GM19240 (cell line): Measurements from ENCODE around the gene RNFT1.
A peak's percentile ranks its signal among the peaks of the same experiment; 100 is the strongest.
"Not testable (repeated sequence)": the region's sequence is repeated elsewhere in the genome, so short reads cannot be mapped to it uniquely, and the experiment has no call there.

Source experiments
- DNase-seq: peaks from one replicate; pipeline ENCODE4 v3.0.0; 2011; ENCODE audit warnings: low spot score; ENCODE audit not compliant: insufficient read length

The RNFT1 gene

GRCh38 chr17:59964482-59965328 lies at the start of gene RNFT1:
Gene RNFT1, minus strand, starts transcription at chr17:59964740. Its CDS starts 77 bp downstream, at chr17:59964663.
- peak; percentile 74 for DNase-seq

- DNase-seq: not testable (repeated sequence)
These were observed 44.8 kb upstream of the RNFT1 start for GRCh38 chr17:60009326-60009725.

- not testable (repeated sequence) for DNase-seq
These were observed 43.8 kb upstream of the RNFT1 start for GRCh38 chr17:60008377-60008776.

- no peak for DNase-seq
These were observed 41.6 kb upstream of the RNFT1 start for GRCh38 chr17:60006160-60006559.

- not testable (repeated sequence) for DNase-seq
These were observed 40.0 kb upstream of the RNFT1 start for GRCh38 chr17:60004561-60004960.

- not testable (repeated sequence) for DNase-seq
These were observed 37.9 kb upstream of the RNFT1 start for GRCh38 chr17:60002405-60002804.

GRCh38 chr17:59996608-59997007 lies 32.1 kb upstream of the RNFT1 start:
- DNase-seq: not testable (repeated sequence)

GRCh38 chr17:59975166-59975565 lies 10.6 kb upstream of the RNFT1 start:
- not testable (repeated sequence) for DNase-seq

GRCh38 chr17:59973483-59973882 lies 8.9 kb upstream of the RNFT1 start:
- not testable (repeated sequence) for DNase-seq

GRCh38 chr17:59972778-59973177 lies 8.2 kb upstream of the RNFT1 start:
- DNase-seq: no peak

GRCh38 chr17:59971771-59972170 lies 7.2 kb upstream of the RNFT1 start:
- not testable (repeated sequence) for DNase-seq

- peak; percentile 19 for DNase-seq
These were observed 630 bp downstream of the RNFT1 start for GRCh38 chr17:59963738-59964481.

- no peak for DNase-seq
These were observed 1.7 kb downstream of the RNFT1 start for GRCh38 chr17:59962739-59963318.

GRCh38 chr17:59959574-59959973 lies 5.0 kb downstream of the RNFT1 start:
- not testable (repeated sequence) for DNase-seq

GRCh38 chr17:59954856-59955255 lies 9.7 kb downstream of the RNFT1 start:
- DNase-seq: no peak

GRCh38 chr17:59950049-59950448 lies 14.5 kb downstream of the RNFT1 start:
- no peak for DNase-seq

GRCh38 chr17:59947310-59947709 lies 17.2 kb downstream of the RNFT1 start:
- DNase-seq: not testable (repeated sequence)

GRCh38 chr17:59946433-59946832 lies 18.1 kb downstream of the RNFT1 start:
- DNase-seq: not testable (repeated sequence)

- no peak for DNase-seq
These were observed 23.4 kb downstream of the RNFT1 start for GRCh38 chr17:59941131-59941530.

- DNase-seq: not testable (repeated sequence)
These were observed 23.8 kb downstream of the RNFT1 start for GRCh38 chr17:59940697-59941096.

GRCh38 chr17:59933317-59933716 lies 31.2 kb downstream of the RNFT1 start:
- DNase-seq: not testable (repeated sequence)

- DNase-seq: not testable (repeated sequence)
These were observed 33.8 kb downstream of the RNFT1 start for GRCh38 chr17:59930768-59931167.
